H1 (cell line): ENCODE data around the gene HDAC11. TPM values are rescaled to one million over a fixed set of nuclear protein-coding genes. Genes with fewer than 3 reads are reported as not detected.

Source experiments
- BRCA1 ChIP-seq: IDR thresholded peaks from 2 replicates; pipeline ENCODE4 v1.6.1; 2012; ENCODE audit warnings: low read depth, low read length, improper control_type of control experiment
- CHD7 ChIP-seq: fragments of 300-600 bp; sonication (generic); IDR thresholded peaks from 2 replicates; pipeline ENCODE4 v1.7.1; 2012; ENCODE audit warnings: low read length, moderate library complexity, mild to moderate bottlenecking, inconsistent platforms; ENCODE audit not compliant: insufficient replicate concordance
- PHF8 ChIP-seq: fragments of 200-600 bp; sonication (generic); conservative IDR thresholded peaks from 2 replicates; pipeline ENCODE4 v1.7.1; 2012; ENCODE audit warnings: low read depth, mild to moderate bottlenecking, inconsistent platforms, low read length, moderate library complexity
- RNF2 ChIP-seq: fragments of 200-900, 300-1000 bp; sonication (generic); IDR thresholded peaks from 2 replicates; pipeline ENCODE4 v1.7.1; 2016; ENCODE audit warnings: borderline replicate concordance, low read depth, mild to moderate bottlenecking, antibody characterized with exemption, low read length; ENCODE audit not compliant: poor library complexity, severe bottlenecking; ENCODE audit errors: missing control alignments
- YY1 ChIP-seq: IDR thresholded peaks from 2 replicates; pipeline ENCODE4 v1.6.1; 2011; ENCODE audit warnings: low read depth, mild to moderate bottlenecking, low read length
- polyA plus RNA-seq, 7 experiments: library from polyadenylated mRNA; depleted of rRNA in 3 of 7; stranded (reverse) in 5 of 7; unstranded in 2 of 7; fragments of >200 nt in 5 of 7; fragments of 200-250 nt in 2 of 7; gene quantifications; 1 replicate in 5 of 7; 2 replicates in 1 of 7; 4 replicates in 1 of 7; pipeline versions ENCODE4 v1.2.1 to v1.2.3, GENCODE V29; 2011 to 2013; ENCODE audit warnings: missing spikeins in 2 of 7, mixed read lengths in 2 of 7
- total RNA-seq: library from RNA; stranded (reverse); fragmentation: NEBNext Ultra II Directional; extraction: Animal tissue kit (Norgen Biotek cat#: 25700); gene quantifications from 2 replicates; pipeline ENCODE4 v1.2.1, GENCODE V29; 2021

HDAC11 gene
- total and polyA plus RNA-seq, 2 of the 8 experiments (the other 6 are each of a cell fraction or from before 2014, with no cell fraction given), result 6.8 to 7.4 TPM

DNA sequence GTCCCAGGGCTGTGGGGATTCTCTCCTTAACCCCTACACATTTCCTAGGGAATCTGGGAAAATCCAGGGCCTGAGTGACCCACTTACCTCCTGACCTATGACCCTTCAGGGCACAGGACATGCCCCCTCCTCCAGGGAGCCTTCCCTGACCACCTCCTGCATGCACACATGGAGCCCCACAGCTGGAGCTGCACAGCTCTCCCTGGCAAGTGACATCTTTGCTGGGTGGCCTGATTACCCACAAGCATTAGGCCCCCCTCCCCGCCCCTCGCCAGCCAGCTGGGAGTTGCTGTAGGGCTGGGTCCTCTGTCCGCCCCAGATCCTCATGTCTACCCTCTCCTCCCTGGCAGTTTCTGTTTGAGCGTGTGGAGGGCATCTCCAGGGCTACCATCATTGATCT is 21.4 kb downstream of the HDAC11 start (continued):
- TF ChIP-seq CHD7, result no peak
- no peak for TF ChIP-seq YY1
- TF ChIP-seq BRCA1, result no peak
- no peak for TF ChIP-seq PHF8
- no peak for TF ChIP-seq RNF2
